Central memory CD8-positive, alpha-beta T cell (primary cell): ENCODE measurements around the gene PADI4.
"Not testable (repeated sequence)": the region's sequence is repeated elsewhere in the genome, so short reads cannot be mapped to it uniquely, and the experiment has no call there.

ENCODE experiments used
- ATAC-seq: fragments of 150-1000 bp; cut with Tn5 transposase; replicated peaks from 2 replicates; pipeline ENCODE4 v1.10.0; 2022; ENCODE audit warnings: mild to moderate bottlenecking, moderate FRiP score, moderate number of reproducible peaks; ENCODE audit not compliant: poor library complexity, severe bottlenecking; ENCODE audit errors: extremely low read depth
- DNase-seq, 2 donors: peaks; one replicate each; pipeline ENCODE4 v3.0.0; 2021; ENCODE audit warnings: low spot score in 2 of 2
- H3K27ac Mint-ChIP-seq: one replicate; pipeline ENCODE4 v1.8.0; 2022; ENCODE audit warnings: low read depth, mild to moderate bottlenecking, moderate library complexity, mixed read lengths
- H3K27me3 Mint-ChIP-seq: one replicate; pipeline ENCODE4 v1.8.0; 2022; ENCODE audit warnings: mixed read lengths
- H3K36me3 Mint-ChIP-seq: one replicate; pipeline ENCODE4 v1.8.0; 2022; ENCODE audit warnings: mild to moderate bottlenecking, moderate library complexity, mixed read lengths; ENCODE audit not compliant: insufficient read depth
- H3K4me1 Mint-ChIP-seq: one replicate; pipeline ENCODE4 v1.8.0; 2022; ENCODE audit warnings: mixed read lengths
- H3K4me3 Mint-ChIP-seq: one replicate; pipeline ENCODE4 v1.8.0; 2022; ENCODE audit warnings: mild to moderate bottlenecking, moderate library complexity, mixed read lengths
- H3K9me3 Mint-ChIP-seq: one replicate; pipeline ENCODE4 v1.8.0; 2022; ENCODE audit warnings: mixed read lengths

The PADI4 gene

GRCh38 chr1:17329610-17330009, 21.6 kb downstream of the PADI4 start:
- no peaks in the 10 kb centered on the region for H3K9me3 Mint-ChIP-seq
- peaks cover 80% of the 10 kb centered on the region for H3K27me3 Mint-ChIP-seq
- H3K4me1 Mint-ChIP-seq = no peaks in the 10 kb centered on the region
- DNase-seq (no peak), ATAC-seq (no peak)
- no peak overlapping the region for H3K27ac Mint-ChIP-seq
- no peaks in the 10 kb centered on the region for H3K36me3 Mint-ChIP-seq
- H3K4me3 Mint-ChIP-seq = no peak overlapping the region

GRCh38 chr1:17330856-17331255, 22.9 kb downstream of the PADI4 start:
- no peak for ATAC-seq
- no peak overlapping the region for H3K4me3 Mint-ChIP-seq
- no peaks in the 10 kb centered on the region for H3K36me3 Mint-ChIP-seq
- no peaks in the 10 kb centered on the region for H3K9me3 Mint-ChIP-seq
- no peak overlapping the region for H3K27ac Mint-ChIP-seq
- H3K4me1 Mint-ChIP-seq = no peaks in the 10 kb centered on the region
- peaks cover 83% of the 10 kb centered on the region for H3K27me3 Mint-ChIP-seq
- no peak for DNase-seq

GRCh38 chr1:17333081-17333480, 25.1 kb downstream of the PADI4 start:
- no peak for DNase-seq
- Mint-ChIP-seq H3K4me1 (no peaks in the 10 kb centered on the region), H3K27ac (no peak overlapping the region), H3K27me3 (peaks cover 80% of the 10 kb centered on the region), H3K9me3 (no peaks in the 10 kb centered on the region), H3K36me3 (no peaks in the 10 kb centered on the region), H3K4me3 (no peak overlapping the region)
- ATAC-seq = no peak

DNA sequence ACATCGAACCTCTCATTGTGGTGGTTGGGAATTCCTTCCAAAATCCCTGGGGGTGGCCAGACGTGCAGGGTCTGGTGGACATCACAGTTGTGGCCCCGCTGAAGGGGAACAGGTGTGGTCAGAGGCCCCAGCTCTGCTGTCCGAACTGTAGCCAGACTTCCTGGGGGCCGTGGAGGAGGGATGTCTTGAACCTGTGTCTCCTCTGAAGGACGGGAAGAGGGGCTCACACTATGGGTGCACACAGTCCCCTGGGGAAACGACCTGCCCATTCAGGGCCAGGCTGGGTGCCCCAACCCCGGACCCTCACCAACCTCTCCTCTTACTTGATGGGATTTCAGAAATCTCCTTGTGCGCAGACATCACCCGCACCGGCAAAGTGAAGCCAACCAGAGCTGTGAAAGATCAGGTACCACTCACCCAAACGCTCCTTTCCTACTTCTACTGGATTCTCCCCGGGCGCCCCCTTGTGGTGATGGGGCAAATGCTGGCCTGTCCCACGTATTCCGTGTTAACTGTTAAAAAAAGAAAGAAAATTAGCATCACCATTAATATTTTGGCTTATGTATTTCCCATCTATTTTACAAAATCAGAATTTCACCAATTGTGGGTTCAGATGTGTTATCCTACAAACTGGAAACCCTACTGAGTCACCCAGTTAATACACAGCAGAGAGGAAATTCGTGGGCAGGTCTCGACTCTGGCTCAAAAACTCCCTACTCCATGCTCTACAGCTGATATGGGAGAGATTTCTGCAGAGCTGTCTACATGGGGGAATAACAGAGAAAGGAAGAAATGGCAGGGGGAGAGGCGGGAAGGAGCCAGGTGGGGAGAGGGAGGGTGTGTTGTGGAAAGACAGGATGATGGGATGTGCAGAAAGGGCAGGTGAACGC, 28.1 kb downstream of the PADI4 start:
- peak in 1 of 2 donors; percentile 44 for DNase-seq
- no peak for ATAC-seq
- Mint-ChIP-seq H3K9me3 (no peaks in the 10 kb centered on the region), H3K4me1 (no peaks in the 10 kb centered on the region), H3K27me3 (peaks cover 66% of the 10 kb centered on the region), H3K27ac (no peak overlapping the region), H3K36me3 (no peaks in the 10 kb centered on the region), H3K4me3 (no peak overlapping the region)

GRCh38 chr1:17338706-17339493, 30.9 kb downstream of the PADI4 start:
- ATAC-seq = no peak
- H3K4me3 Mint-ChIP-seq = no peak overlapping the region
- no peak overlapping the region for H3K27ac Mint-ChIP-seq
- H3K27me3 Mint-ChIP-seq = peaks cover 49% of the 10 kb centered on the region
- no peaks in the 10 kb centered on the region for H3K4me1 Mint-ChIP-seq
- no peaks in the 10 kb centered on the region for H3K36me3 Mint-ChIP-seq
- DNase-seq = no peak
- H3K9me3 Mint-ChIP-seq = no peaks in the 10 kb centered on the region

DNA sequence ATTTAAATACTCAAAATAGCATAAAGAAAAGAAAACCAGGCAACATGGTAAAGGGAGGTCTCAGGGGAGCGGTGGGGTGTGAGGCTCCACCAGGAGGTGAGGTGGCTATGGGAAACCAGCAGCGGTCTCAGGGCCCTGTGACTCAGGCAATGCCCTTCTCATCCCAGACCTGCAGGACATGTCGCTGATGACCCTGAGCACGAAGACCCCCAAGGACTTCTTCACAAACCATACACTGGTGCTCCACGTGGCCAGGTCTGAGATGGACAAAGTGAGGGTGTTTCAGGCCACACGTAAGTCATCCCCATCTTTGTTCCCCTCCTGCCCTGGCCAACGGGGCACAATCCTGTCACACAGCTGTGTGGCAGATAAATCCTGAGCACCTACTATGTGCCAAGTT, 31.5 kb downstream of the PADI4 start:
- Mint-ChIP-seq H3K27ac (no peak overlapping the region), H3K4me1 (no peaks in the 10 kb centered on the region), H3K4me3 (no peak overlapping the region), H3K36me3 (no peaks in the 10 kb centered on the region), H3K27me3 (peaks cover 43% of the 10 kb centered on the region), H3K9me3 (no peaks in the 10 kb centered on the region)
- ATAC-seq (no peak), DNase-seq (no peak)

DNA sequence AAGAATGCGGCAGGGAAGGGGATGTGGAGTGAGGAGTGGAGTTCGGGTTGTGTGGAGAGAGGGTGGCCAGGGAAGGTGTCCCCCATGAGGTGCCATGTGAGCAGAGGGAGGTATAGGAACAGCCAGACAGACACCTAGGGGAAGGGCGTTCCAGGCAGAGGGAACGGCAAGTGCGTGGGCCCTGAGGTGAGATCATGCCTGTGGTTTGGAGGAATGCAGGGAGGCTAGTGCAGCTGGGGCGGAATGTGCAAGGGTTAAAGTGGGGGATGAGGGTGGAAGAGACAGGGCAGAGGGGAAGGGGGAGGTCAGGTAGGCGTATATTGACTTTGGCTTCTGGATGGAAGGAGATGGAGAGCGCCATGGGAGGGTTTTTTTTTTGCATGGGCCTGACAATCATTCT, 32.4 kb downstream of the PADI4 start:
- no peak for DNase-seq
- H3K4me3 Mint-ChIP-seq = no peak overlapping the region
- no peaks in the 10 kb centered on the region for H3K36me3 Mint-ChIP-seq
- no peaks in the 10 kb centered on the region for H3K9me3 Mint-ChIP-seq
- no peak overlapping the region for H3K27ac Mint-ChIP-seq
- no peaks in the 10 kb centered on the region for H3K4me1 Mint-ChIP-seq
- H3K27me3 Mint-ChIP-seq = peaks cover 35% of the 10 kb centered on the region
- no peak for ATAC-seq

GRCh38 chr1:17342014-17342441, 34.0 kb downstream of the PADI4 start:
- Mint-ChIP-seq H3K36me3 (no peaks in the 10 kb centered on the region), H3K9me3 (no peaks in the 10 kb centered on the region), H3K4me1 (no peaks in the 10 kb centered on the region), H3K27me3 (peaks cover 24% of the 10 kb centered on the region), H3K4me3 (no peak overlapping the region), H3K27ac (no peak overlapping the region)
- no peak for DNase-seq
- ATAC-seq = no peak

GRCh38 chr1:17345506-17345905, 37.5 kb downstream of the PADI4 start:
- H3K9me3 Mint-ChIP-seq, DNase-seq, H3K4me3 Mint-ChIP-seq, H3K36me3 Mint-ChIP-seq, H3K27ac Mint-ChIP-seq, ATAC-seq, H3K4me1 Mint-ChIP-seq: not testable (repeated sequence)
- H3K27me3 Mint-ChIP-seq = peaks cover 26% of the 10 kb centered on the region

GRCh38 chr1:17346046-17346789, 38.2 kb downstream of the PADI4 start:
- ATAC-seq = no peak
- no peaks in the 10 kb centered on the region for H3K36me3 Mint-ChIP-seq
- H3K27ac Mint-ChIP-seq = no peak overlapping the region
- no peak overlapping the region for H3K4me3 Mint-ChIP-seq
- H3K9me3 Mint-ChIP-seq = no peaks in the 10 kb centered on the region
- H3K4me1 Mint-ChIP-seq = no peaks in the 10 kb centered on the region
- no peak for DNase-seq
- peaks cover 26% of the 10 kb centered on the region for H3K27me3 Mint-ChIP-seq

- Mint-ChIP-seq H3K27me3 (peaks cover 36% of the 10 kb centered on the region), H3K4me1 (no peaks in the 10 kb centered on the region), H3K9me3 (no peaks in the 10 kb centered on the region), H3K36me3 (no peaks in the 10 kb centered on the region), H3K4me3 (no peak overlapping the region), H3K27ac (no peak overlapping the region)
- DNase-seq (no peak), ATAC-seq (no peak)
Measured at GRCh38 chr1:17347769-17348592, 40.0 kb downstream of the PADI4 start.
